ENCODE measurements around the gene PRRC2B. TPM values are rescaled to one million over a fixed set of nuclear protein-coding genes. Genes with fewer than 3 reads are reported as not detected.

The PRRC2B gene
- total and polyA plus RNA-seq, 2 of the 8 experiments (the other 6 are each of a cell fraction or from before 2014, with no cell fraction given) = 37.3 to 249 TPM

DNA sequence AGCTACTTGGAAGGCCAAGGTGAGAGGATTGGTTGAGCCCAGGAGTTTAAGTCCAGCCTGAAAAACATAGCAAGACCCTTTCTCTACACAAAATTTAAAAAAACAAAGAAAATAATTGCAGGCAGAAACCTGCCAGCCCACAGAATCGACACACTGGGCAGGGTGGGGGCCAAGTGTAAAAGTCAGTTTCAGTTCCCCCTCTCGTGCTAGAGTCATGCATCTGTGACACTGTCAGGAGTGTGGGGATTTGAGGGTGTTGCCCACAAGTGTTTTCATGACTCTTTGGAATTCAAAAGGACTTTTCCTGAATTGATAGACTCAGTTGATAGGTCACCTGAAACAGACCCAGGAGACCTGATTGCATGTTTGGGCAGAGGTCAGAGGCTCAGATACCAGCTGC is 47.6 kb downstream of the PRRC2B start:
- no peak for FAIRE-seq
- H3K27me3 ChIP-seq (replicated peaks in 1 of 4; ENCODE audit: control insufficient read depth in 3 of 4, extremely low read depth in 1 of 4, insufficient read depth in 3 of 4, low read length in 3 of 4) = no peaks in the 10 kb centered on the region
- H3K36me3 ChIP-seq (ENCODE audit: control insufficient read depth in 2 of 4, insufficient read depth in 4 of 4, low read length in 3 of 4) = peaks cover 45 to 86% (median 64%) of the 10 kb centered on the region in 4 experiments
- no peak overlapping the region for H3K4me2 ChIP-seq (ENCODE audit: insufficient read depth in 1 of 2, low read depth in 2 of 2, low read length in 2 of 2)
- H3K79me2 ChIP-seq (ENCODE audit: control insufficient read depth in 1 of 2, insufficient read depth in 2 of 2, low read length in 2 of 2) = peaks cover 0 to 71% of the 10 kb centered on the region in 2 experiments; a peak in 2 of 4 replicates
- TF ChIP-seq SIX5 (IDR thresholded peaks at IDR 0.05; ENCODE audit: low read depth, low read length) (no peak), POU5F1 (IDR thresholded peaks at IDR 0.05; ENCODE audit: low read depth, low read length) (no peak), SIN3A (conservative IDR thresholded peaks at IDR 0.05 in 1 of 2, IDR thresholded peaks at IDR 0.05 in 1 of 2; ENCODE audit: low read depth in 1 of 2, low read length in 2 of 2) (no peak), CREB1 (IDR thresholded peaks at IDR 0.05) (no peak), RNF2 (IDR thresholded peaks at IDR 0.05; ENCODE audit: borderline replicate concordance, low read depth, low read length, missing control alignments, poor library complexity, severe bottlenecking) (no peak), TAF1 (IDR thresholded peaks at IDR 0.05; ENCODE audit: low read depth, low read length) (no peak), CTBP2 (IDR thresholded peaks at IDR 0.05; ENCODE audit: borderline replicate concordance, insufficient read depth, insufficient read length, low read length) (no peak), SP1 (IDR thresholded peaks at IDR 0.05; ENCODE audit: low read depth, low read length) (no peak), RAD21 (IDR thresholded peaks at IDR 0.05 in 1 of 2, conservative IDR thresholded peaks at IDR 0.05 in 1 of 2; ENCODE audit: low read depth in 2 of 2, low read length in 2 of 2) (no peak), BRCA1 (IDR thresholded peaks at IDR 0.05; ENCODE audit: low read depth, low read length) (no peak), SIRT6 (IDR thresholded peaks at IDR 0.05; ENCODE audit: low read length) (no peak)
- no peak overlapping the region for H2BK5ac ChIP-seq (ENCODE audit: low read depth, low read length)
- no peak overlapping the region for H4K8ac ChIP-seq (ENCODE audit: extremely low read depth, insufficient read depth, low read length)
- 93% methylated on average over 2 of the region's 2 CpGs; no CpG with 5 or more reads in 1 of the 2 experiments for WGBS, 2 experiments (ENCODE audit: extremely low coverage in 1 of 2, insufficient coverage in 1 of 2, insufficient read length in 1 of 2, insufficient replicate concordance in 2 of 2, low coverage in 1 of 2, low lambda C conversion rate in 2 of 2, missing lambda C conversion rate in 1 of 2)
- H4K5ac ChIP-seq (ENCODE audit: insufficient read length, low read depth, low read length) = no peak overlapping the region
- no peak overlapping the region for H2BK12ac ChIP-seq (ENCODE audit: low read depth, low read length)
- no peak overlapping the region for H3K14ac ChIP-seq (ENCODE audit: insufficient read length)
- no peak overlapping the region for H3K4ac ChIP-seq (replicated peaks; ENCODE audit: insufficient read length, low read depth, low read length)
- H3K79me1 ChIP-seq (ENCODE audit: low read depth, low read length) = peaks cover 12% of the 10 kb centered on the region
- CTCF ChIA-PET (ENCODE audit: partially characterized antibody) = interaction anchor here (0.8 to 1.4 kb wide), 3 partner anchors 9 to 56 kb away, joined by 3 read pairs; no protein-coding TSS in a partner anchor
- H3K4me1 ChIP-seq (replicated peaks in 1 of 4; ENCODE audit: control insufficient read depth in 3 of 4, insufficient read depth in 4 of 4, low read length in 3 of 4) = peaks cover 10 to 21% (median 19%) of the 10 kb centered on the region in 4 experiments
- H2BK120ac ChIP-seq (replicated peaks; ENCODE audit: low read depth, low read length) = no peak overlapping the region
- no peak overlapping the region for H3K27ac ChIP-seq (ENCODE audit: low read depth, low read length)
- no peak overlapping the region for H2AK5ac ChIP-seq (ENCODE audit: low read depth, low read length)
- H3K23me2 ChIP-seq (ENCODE audit: low read depth, low read length) = no peaks in the 10 kb centered on the region; the same call in 1 of the 2 replicates
- H2AFZ ChIP-seq (ENCODE audit: low read length) = no peak overlapping the region
- H3K23ac ChIP-seq (ENCODE audit: insufficient read length) = no peak overlapping the region
- H3K4me3 ChIP-seq (ENCODE audit: extremely low read depth in 1 of 4, insufficient read depth in 2 of 4, low read depth in 3 of 4, low read length in 4 of 4) = no peak overlapping the region
- no peak overlapping the region for H3K9ac ChIP-seq (replicated peaks in 1 of 4; ENCODE audit: extremely low read depth in 1 of 4, low read depth in 3 of 4, low read length in 3 of 4)
- H2BK20ac ChIP-seq (ENCODE audit: low read length) = no peak overlapping the region
- no peak overlapping the region for H3K18ac ChIP-seq (ENCODE audit: extremely low read depth, low read length)
- no peak for DNase-seq (ENCODE audit: low read depth in 1 of 2, low spot score in 2 of 2)
- H3K56ac ChIP-seq (replicated peaks; ENCODE audit: insufficient read length, low read depth, low read length) = no peak overlapping the region
- POLR2A ChIA-PET (ENCODE audit: partially characterized antibody) = interaction anchor here (0.7 to 1.7 kb wide), 4 partner anchors 22 to 72 kb away, joined by 3 to 6 read pairs (median 3); no protein-coding TSS in a partner anchor
- H4K20me1 ChIP-seq (replicated peaks in 1 of 2; ENCODE audit: control insufficient read depth in 1 of 2, insufficient read depth in 2 of 2, low read length in 2 of 2) = peaks cover 8 to 27% of the 10 kb centered on the region in 2 experiments
- no peak overlapping the region for H2BK15ac ChIP-seq (ENCODE audit: low read length)
- no peaks in the 10 kb centered on the region for H3K9me3 ChIP-seq (ENCODE audit: insufficient read depth in 2 of 2, low read depth in 1 of 2, low read length in 1 of 2)
- no peak overlapping the region for H4K91ac ChIP-seq (replicated peaks; ENCODE audit: insufficient read length, low read length)

Data from H1 (cell line).